NCI-H2196 (cell line): ENCODE data around the gene LRIT2.

Experiments
- DNase-seq: peaks from one replicate; lab custom pipeline; 2025; ENCODE audit not compliant: unreplicated experiment; lab: John Stamatoyannopoulos, UW

The LRIT2 gene

DNA sequence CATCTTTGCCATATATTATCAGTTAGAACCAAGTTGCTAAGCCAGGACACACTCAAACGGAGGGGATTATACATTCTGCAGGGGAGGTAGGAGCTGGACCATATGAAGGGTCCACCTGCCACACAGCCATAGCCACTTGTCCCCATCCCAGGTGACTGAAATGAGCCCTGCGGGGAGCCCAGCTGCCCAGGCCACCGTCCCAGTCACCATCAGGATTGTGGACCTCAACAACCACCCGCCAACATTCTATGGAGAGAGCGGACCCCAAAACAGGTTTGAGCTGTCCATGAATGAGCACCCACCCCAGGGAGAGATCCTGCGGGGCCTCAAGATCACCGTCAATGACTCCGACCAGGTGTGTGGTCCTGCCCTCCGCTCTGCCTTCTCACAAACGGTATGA lies 17.3 kb downstream of the LRIT2 start:
- no peak for DNase-seq

- no peak for DNase-seq
Measured at GRCh38 chr10:84205853-84206525, 19.4 kb downstream of the LRIT2 start.

DNA sequence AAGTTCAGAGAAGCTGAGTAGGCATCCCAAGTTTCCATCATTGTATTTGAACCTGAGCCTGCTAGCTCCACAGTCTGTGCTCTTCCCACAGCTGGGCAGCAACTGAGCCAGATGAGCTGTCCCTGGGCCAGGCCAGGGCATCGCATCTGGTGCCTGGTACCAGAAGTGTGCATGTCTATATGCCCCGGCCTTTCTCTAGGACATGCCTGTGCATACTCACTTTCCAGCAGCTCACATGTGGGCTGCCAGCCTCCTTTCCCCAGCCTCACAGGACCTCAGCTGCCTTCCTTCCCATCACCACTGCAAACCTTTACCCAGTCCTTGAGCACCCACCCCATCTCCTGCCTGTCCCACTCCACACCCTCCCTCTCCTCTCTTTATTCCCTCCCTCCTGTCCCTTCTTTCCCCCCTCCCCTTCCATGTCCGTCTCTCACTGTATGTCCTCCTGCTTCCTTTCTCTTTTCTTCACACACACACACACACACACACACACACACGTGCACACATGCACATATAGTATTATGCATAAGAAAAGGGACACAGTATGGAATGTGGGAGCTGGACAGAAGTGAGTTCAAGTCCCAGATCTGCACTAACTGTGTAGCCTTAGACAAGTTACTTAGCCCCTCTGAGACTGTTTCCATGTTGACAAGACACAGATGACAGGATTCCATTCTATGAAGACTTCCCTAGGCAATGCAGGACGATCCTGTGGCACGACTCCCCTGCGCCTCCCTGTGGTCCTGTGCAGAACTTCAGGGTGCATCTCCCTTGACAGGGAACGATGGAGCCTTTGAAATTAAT lies 20.1 kb downstream of the LRIT2 start:
- peak; percentile 33 for DNase-seq

DNA sequence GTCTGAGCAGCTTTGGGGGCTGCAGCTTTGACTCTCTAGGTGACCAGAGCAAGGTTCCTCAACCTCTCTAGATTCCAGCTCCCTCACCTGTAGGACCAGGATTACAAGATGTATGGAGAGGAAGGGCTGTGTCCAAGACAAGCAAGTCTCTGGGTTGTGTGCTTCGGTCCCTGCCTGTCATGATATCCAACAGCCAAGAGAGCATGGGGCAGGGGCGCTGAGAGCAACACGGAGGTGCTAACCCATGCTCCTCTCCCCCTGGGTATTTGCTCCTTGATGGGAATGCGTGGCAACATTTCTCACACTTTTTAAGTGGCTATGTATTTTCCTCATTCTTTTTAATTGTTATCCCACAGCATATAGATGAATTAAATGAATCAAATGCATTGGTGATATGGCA lies 20.7 kb downstream of the LRIT2 start:
- DNase-seq, result no peak

DNA sequence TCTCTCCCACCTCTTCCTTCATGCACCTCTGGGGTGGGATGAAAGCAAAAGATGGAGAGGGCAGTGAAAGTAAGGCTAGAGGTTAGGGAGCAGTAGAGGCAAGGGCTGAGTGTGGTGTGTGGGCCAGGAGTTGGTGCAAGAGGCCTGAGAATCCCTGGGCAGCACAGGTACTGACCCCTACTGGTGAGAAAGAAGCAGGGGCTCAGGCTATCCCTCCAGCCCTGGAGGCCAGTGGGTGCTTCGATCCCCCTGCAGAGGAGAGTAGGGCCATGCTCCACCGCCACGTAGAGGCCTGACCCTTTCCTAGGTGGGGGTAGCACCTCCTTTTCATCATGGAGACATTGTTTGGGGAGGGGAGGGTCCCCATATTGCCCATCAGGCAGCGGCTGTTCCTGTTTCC lies 21.2 kb downstream of the LRIT2 start:
- no peak for DNase-seq

DNA sequence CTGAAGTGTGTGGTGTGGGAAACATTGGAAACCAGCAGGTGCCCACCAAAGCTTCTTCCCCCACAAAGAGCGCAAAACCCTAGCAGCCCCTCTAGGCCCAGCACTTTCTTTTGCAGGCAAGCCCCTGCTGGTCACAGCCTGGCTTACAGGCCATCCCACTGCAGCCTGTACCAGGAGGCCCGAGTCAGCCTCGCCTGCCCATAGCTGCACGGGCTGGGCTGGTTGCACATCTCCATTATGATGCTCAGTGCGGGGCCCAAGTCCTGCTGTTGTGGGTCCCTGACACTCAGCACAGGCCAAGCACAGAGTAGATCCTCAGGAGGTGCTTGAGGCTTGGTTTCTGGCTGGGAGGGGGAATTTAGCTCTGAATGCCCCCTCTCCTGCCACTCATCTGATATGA lies 23.0 kb downstream of the LRIT2 start:
- no peak for DNase-seq

DNA sequence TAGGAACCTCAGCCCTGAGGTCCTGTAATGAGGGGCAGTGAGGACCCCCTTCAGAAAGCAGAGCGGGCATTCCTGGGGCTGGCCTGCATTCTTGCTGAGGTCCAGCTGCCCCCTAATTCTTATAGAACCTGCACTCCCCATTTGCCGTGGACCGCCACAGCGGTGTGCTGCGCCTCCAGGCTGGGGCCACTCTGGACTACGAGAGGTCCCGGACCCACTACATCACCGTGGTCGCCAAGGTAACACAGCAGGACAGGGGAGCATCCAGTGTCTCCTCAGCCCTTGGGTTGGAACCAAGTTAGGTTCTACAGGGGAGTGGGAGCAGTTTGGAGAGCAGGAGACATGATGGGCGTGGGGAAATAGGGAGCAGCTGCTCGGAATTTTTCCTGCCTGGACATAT lies 23.7 kb downstream of the LRIT2 start:
- no peak for DNase-seq

DNA sequence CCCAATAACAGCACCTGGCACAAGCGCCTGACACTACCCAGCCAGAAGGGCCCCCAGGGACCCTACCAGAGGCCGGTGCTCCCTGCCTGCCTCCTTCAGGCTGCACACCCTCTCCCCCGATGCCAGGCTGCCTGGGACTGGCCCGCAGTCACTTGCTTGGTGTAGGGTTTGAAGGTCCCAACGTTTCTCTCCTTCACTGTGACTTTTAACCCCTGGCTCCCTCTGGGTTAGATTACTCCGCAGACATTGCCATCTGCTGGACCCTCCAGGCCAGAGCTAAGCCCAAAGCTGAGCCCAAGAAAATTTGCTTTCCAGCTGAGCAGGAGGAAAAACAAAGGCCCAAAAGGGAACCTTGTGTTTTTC lies 24.1 kb downstream of the LRIT2 start:
- DNase-seq, result no peak

GRCh38 chr10:84200537-84201243 lies 24.7 kb downstream of the LRIT2 start:
- no peak for DNase-seq

DNA sequence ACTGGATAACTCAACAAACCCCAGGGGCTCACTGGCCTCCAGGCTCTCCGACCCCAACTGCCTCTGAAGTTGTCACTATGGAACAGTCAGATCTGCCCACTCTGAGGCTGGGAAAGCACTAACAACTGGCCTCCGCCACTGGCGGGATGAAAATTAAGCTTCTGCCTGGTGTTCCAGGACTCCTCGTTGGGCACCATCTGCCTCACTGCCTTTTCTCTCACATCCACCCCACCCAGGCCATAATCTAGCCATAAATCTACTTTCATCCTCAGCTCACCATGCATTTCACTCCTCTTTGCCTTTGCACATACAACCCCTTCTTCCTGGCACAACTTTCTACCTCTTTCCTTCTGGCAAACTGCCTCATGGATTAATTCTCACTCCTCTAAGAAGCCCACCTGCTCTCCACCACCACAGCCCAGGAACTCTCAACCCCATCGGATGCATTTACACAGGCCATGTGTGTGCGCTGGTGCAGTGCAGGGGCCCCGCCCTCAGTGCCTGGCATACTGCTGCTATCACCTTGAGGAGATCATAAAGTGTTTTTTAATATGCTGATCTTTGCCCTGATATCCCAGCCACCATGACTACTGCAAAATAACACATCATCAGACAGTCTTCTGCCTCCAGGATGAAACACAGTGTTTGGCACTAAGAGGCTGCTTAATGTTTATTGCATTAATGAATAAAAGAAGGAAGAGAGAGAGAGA lies 27.0 kb downstream of the LRIT2 start:
- no peak for DNase-seq

DNA sequence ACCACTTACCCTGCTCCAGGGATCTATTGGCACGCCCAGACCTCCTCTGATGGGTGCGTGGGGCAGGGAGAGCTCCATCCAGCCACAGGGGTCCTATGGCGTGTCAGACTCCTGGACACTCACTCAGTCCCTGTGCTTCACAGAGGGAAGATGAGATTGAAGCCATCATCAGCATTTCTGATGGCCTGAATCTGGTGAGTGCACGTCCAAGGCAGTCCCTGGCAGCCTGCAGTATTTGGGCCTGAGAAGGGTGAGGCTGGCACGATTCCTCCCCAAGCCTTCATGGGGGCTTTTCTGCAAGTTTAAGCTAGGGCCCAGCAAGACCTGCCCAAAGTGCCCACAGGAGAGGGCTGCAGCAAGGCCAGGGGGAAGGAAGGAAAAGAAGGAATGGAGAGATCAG lies 27.7 kb downstream of the LRIT2 start:
- DNase-seq, result no peak

DNA sequence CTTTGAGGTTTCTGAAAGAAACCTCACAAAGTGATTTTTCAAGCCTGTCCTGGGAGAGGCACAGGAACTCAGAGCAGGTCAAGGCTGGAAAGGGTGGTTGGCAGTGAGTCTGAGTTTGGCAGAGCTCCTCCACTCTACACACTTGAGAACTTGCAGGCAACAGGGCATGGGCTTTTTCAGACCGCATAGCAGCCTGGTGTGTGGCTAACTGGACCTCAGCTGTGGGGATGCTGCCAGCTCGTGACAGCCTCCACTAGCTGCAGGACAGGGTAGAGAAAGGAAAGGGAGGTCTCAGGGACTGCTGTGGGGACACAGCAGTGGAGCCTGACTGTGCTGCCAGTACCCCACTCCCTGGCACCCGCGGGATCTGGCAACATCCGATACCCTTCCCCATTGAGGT lies 28.4 kb downstream of the LRIT2 start:
- peak; percentile 1 for DNase-seq

- peak; percentile 69 for DNase-seq
Measured at GRCh38 chr10:84196083-84196482, 29.3 kb downstream of the LRIT2 start.

DNA sequence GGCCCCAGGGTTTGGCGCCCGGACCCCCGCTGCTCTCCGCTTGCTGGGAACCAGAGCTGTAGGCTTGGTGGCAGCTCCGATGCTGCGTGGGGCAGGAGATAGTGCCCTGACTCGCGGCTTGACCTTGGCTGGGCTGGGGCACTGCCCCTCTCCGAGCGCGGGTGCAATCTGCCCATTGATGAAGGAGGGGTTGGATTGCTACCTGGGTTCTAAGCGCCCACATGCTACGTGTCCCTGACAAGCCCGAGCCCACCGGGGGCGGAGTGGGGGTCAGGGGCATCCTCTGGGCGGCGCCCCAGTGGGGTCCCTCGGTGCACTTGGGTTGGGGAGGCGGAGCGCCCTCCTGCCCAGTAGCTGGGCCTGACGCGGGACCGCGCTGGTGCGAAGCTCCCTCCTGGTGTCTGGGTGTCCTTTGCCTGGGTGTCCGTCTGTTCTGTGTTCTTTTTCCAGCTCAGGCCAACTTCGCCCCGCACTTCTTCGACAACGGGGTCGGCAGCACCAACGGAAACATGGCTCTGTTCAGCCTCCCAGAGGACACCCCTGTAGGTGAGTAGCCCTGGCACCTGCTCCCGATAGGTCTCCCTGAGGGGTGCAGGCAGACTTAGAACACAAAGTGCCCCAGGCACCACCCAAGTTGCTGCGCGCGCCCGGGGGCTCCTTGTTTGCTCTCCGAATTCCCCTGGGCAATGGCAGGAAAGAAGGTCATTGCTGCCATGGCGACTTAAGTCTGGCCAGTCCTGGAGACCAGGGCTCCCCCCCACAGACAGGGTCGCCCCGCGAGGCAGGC lies 30.1 kb downstream of the LRIT2 start:
- DNase-seq, result no peak

- peak; percentile 44 for DNase-seq
Measured at GRCh38 chr10:84194424-84195043, 30.8 kb downstream of the LRIT2 start, which contains the start of gene CDHR1. Gene CDHR1, plus strand, starts transcription at chr10:84194537. Its CDS starts 224 bp downstream, at chr10:84194761.

DNA sequence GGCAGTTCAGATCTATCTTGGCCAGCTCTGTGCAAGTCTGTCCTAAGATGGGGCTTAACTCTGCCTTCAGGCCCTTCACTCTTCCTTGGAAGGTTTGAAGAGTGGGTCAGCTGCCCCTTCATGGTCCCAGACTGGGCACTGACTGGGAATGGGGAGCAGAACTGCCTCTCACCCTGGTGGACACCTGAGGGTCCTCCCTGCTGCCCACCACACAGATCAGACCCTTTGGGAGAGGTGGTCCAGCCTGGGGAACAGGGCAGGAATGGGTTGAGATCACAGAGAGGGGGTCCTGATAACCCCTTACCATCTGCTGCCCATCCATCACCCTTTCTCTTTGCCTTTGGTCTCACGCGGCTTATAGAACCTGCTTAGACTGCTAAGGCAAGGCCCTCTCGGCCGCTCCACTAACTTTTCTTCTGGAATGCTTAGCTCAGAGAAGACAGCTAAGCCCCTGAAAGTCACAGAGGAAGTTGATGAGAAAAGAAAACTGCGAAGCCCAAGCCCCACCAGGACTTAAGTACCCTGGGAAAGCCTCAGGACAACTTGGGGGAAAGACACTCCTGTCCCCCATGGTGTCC lies 31.4 kb downstream of the LRIT2 start:
- DNase-seq, result no peak

DNA sequence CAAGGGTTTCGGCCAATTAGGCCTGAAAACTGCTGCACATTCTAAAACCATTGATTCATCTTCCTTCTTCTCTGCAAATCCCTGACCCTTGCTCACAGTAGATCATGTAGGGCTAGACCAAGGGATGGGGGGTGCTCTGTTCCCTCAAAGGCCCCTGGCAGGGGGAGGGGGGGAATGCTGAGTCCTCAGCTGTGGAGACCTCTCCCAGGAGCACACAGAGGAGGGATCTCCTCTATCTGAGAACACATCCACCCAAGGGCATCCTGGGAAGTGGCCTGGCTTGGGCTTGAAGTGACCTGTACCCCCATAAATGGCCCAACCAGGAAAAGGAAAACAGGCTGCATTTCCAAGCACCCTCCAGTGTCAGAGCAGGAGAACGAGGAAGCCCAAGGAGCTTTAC lies 32.0 kb downstream of the LRIT2 start:
- no peak for DNase-seq

DNA sequence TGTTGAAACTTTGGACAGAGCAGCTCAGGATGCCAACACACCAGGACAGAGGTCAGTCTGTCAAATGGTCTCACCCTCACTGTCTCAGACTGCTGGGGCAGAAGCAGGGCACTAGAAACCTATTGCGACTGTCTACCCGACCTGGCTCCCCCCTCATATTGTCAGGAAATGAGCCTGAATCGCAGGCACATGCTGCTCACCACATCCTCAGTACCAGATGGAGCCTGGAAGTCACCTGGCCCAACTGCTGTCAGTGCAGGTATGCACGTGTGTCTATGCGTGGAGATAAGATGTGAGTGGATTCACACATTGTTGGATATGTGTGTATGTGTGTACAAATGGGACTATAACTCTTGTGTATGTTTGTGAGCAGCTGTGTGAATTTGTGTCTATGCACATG lies 34.2 kb downstream of the LRIT2 start:
- DNase-seq, result no peak

GRCh38 chr10:84190621-84191020 lies 34.7 kb downstream of the LRIT2 start:
- no peak for DNase-seq

DNA sequence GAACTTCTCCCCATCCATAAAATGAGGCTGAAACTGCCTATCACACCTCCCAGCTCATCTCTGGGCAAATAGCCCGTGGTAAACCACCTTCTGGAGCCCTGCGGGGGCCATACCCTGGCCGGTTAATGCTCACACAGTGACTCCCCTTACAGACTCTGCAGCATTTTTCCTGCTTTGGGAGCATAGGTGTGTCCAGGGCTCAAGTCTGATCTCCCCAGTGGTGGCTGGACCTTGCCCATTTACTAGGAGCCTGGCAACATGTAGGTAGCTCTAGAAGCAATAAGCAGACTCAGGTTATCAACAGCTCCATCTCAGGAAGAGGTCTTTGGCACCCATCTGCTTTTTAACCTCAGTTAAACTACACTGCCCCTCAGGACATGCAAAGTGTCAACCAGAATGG lies 36.5 kb downstream of the LRIT2 start:
- no peak for DNase-seq
